ENCODE results near the gene ATP7B. TPM values are rescaled to one million over a fixed set of nuclear protein-coding genes. Genes with fewer than 3 reads are reported as not detected.

The ATP7B gene
- total RNA-seq, 1 experiment from 2014 or later = 5.6 TPM

- Mint-ChIP-seq H3K4me1 (ENCODE audit: low read depth, unreplicated experiment) (peaks cover 46% of the 10 kb centered on the region), H3K4me3 (ENCODE audit: low read depth, unreplicated experiment) (no peak overlapping the region), H3K36me3 (ENCODE audit: insufficient read depth, unreplicated experiment) (no peaks in the 10 kb centered on the region), H3K27me3 (ENCODE audit: unreplicated experiment) (peaks cover 47% of the 10 kb centered on the region), H3K27ac (ENCODE audit: unreplicated experiment) (no peak overlapping the region), H3K9me3 (ENCODE audit: low read depth, unreplicated experiment) (no peaks in the 10 kb centered on the region)
- CTCF ChIA-PET = no interaction called here
- no peak for TF ChIP-seq CTCF (IDR thresholded peaks at IDR 0.05; ENCODE audit: unreplicated experiment)
- no peak for DNase-seq
- BruUV-seq (replicated peaks) = no TSS peak
- intact Hi-C loops (cut with micrococcal nuclease; ENCODE audit: unreplicated experiment) = loop anchor here (10.0 kb wide), 2 partner anchors 108 to 202 kb away; no protein-coding TSS in a partner anchor
Observed at GRCh38 chr13:52002361-52002760, 8.9 kb downstream of the ATP7B start.

- no peaks in the 10 kb centered on the region for H3K36me3 Mint-ChIP-seq (ENCODE audit: insufficient read depth, unreplicated experiment)
- no peak for DNase-seq
- H3K27me3 Mint-ChIP-seq (ENCODE audit: unreplicated experiment) = peaks cover 36% of the 10 kb centered on the region
- intact Hi-C loops (cut with micrococcal nuclease; ENCODE audit: unreplicated experiment) = loop anchor here (2.0 to 10.0 kb wide), 3 partner anchors 106 to 204 kb away; no protein-coding TSS in a partner anchor
- H3K9me3 Mint-ChIP-seq (ENCODE audit: low read depth, unreplicated experiment) = no peaks in the 10 kb centered on the region
- BruUV-seq (replicated peaks) = no TSS peak
- no peak overlapping the region for H3K27ac Mint-ChIP-seq (ENCODE audit: unreplicated experiment)
- H3K4me1 Mint-ChIP-seq (ENCODE audit: low read depth, unreplicated experiment) = peaks cover 37% of the 10 kb centered on the region
- peak; percentile 39 for TF ChIP-seq CTCF (IDR thresholded peaks at IDR 0.05; ENCODE audit: unreplicated experiment)
- CTCF ChIA-PET = no interaction called here
- no peak overlapping the region for H3K4me3 Mint-ChIP-seq (ENCODE audit: low read depth, unreplicated experiment)
Observed at GRCh38 chr13:52001120-52001731, 10.0 kb downstream of the ATP7B start.

GRCh38 chr13:51999921-52000320 is 11.3 kb downstream of the ATP7B start:
- Mint-ChIP-seq H3K36me3 (ENCODE audit: insufficient read depth, unreplicated experiment) (no peaks in the 10 kb centered on the region), H3K9me3 (ENCODE audit: low read depth, unreplicated experiment) (no peaks in the 10 kb centered on the region), H3K4me3 (ENCODE audit: low read depth, unreplicated experiment) (no peak overlapping the region), H3K27ac (ENCODE audit: unreplicated experiment) (no peak overlapping the region), H3K4me1 (ENCODE audit: low read depth, unreplicated experiment) (peaks cover 34% of the 10 kb centered on the region), H3K27me3 (ENCODE audit: unreplicated experiment) (peaks cover 29% of the 10 kb centered on the region)
- BruUV-seq (replicated peaks) = no TSS peak
- no peak for DNase-seq
- no peak for TF ChIP-seq CTCF (IDR thresholded peaks at IDR 0.05; ENCODE audit: unreplicated experiment)
- intact Hi-C loops (cut with micrococcal nuclease; ENCODE audit: unreplicated experiment) = loop anchor here (2.0 to 10.0 kb wide), 3 partner anchors 105 to 205 kb away; no protein-coding TSS in a partner anchor
- CTCF ChIA-PET = interaction anchor here (1.3 kb wide), 2 partner anchors 128 to 129 kb away, joined by 3 to 4 read pairs; partner anchors contain the start of gene NEK5

GRCh38 chr13:51999510-51999911 is 11.7 kb downstream of the ATP7B start:
- no peaks in the 10 kb centered on the region for H3K36me3 Mint-ChIP-seq (ENCODE audit: insufficient read depth, unreplicated experiment)

More at GRCh38 chr13:51999510-51999911, 11.7 kb downstream of the ATP7B start:
- CTCF ChIA-PET = interaction anchor here (1.3 kb wide), 2 partner anchors 128 to 129 kb away, joined by 3 to 4 read pairs; partner anchors contain the start of gene NEK5
- TF ChIP-seq CTCF (IDR thresholded peaks at IDR 0.05; ENCODE audit: unreplicated experiment) = no peak
- Mint-ChIP-seq H3K9me3 (ENCODE audit: low read depth, unreplicated experiment) (no peaks in the 10 kb centered on the region), H3K27me3 (ENCODE audit: unreplicated experiment) (peaks cover 29% of the 10 kb centered on the region), H3K27ac (ENCODE audit: unreplicated experiment) (no peak overlapping the region), H3K4me1 (ENCODE audit: low read depth, unreplicated experiment) (peaks cover 34% of the 10 kb centered on the region), H3K4me3 (ENCODE audit: low read depth, unreplicated experiment) (no peak overlapping the region)
- DNase-seq = no peak
- intact Hi-C loops (cut with micrococcal nuclease; ENCODE audit: unreplicated experiment) = no loop called here
- BruUV-seq (replicated peaks) = no TSS peak
